GM23338 (cell line): ENCODE results near the gene SORBS2. TPM values are rescaled to one million over a fixed set of nuclear protein-coding genes. Genes with fewer than 3 reads are reported as not detected.

Experiments used
- CREB1 ChIP-seq: fragments of 250-450 bp; sonication (Bioruptor Pico); IDR thresholded peaks from 2 replicates; pipeline ENCODE4 v1.5.0; 2020; ENCODE audit warnings: low read depth, mild to moderate bottlenecking, moderate library complexity
- ETS1 ChIP-seq: IDR thresholded peaks from 2 replicates; pipeline ENCODE4 v1.6.1; 2016; ENCODE audit warnings: antibody characterized with exemption
- JUNB ChIP-seq: IDR thresholded peaks from one replicate; pipeline ENCODE4 v1.6.1; 2016; ENCODE audit warnings: antibody characterized with exemption; ENCODE audit not compliant: unreplicated experiment
- REST ChIP-seq: IDR thresholded peaks from one replicate; pipeline ENCODE4 v1.6.1; 2018; ENCODE audit warnings: antibody characterized with exemption; ENCODE audit not compliant: unreplicated experiment
- STAT1 ChIP-seq: IDR thresholded peaks from one replicate; pipeline ENCODE4 v1.6.1; 2016; ENCODE audit warnings: antibody characterized with exemption; ENCODE audit not compliant: unreplicated experiment
- ZNF114 ChIP-seq: fragments of 250-450 bp; sonication (Bioruptor Pico); IDR thresholded peaks from 2 replicates; pipeline ENCODE4 v1.5.0; 2020; ENCODE audit warnings: mild to moderate bottlenecking, moderate library complexity
- ZNF331 ChIP-seq: fragments of 250-450 bp; sonication (Bioruptor Pico); IDR thresholded peaks from 2 replicates; pipeline ENCODE4 v1.5.0; 2020; ENCODE audit warnings: low read depth, mild to moderate bottlenecking, moderate library complexity
- ZNF462 ChIP-seq: fragments of 250-450 bp; sonication (Bioruptor Pico); IDR thresholded peaks from 2 replicates; pipeline ENCODE4 v1.5.0; 2020; ENCODE audit warnings: mild to moderate bottlenecking, moderate library complexity
- polyA plus RNA-seq: library from polyadenylated mRNA; unstranded; fragments of >200 nt; fragmentation: Nextera tagmentation; extraction: Ambion mirVana; gene quantifications from 2 replicates; pipeline ENCODE4 v1.2.1, GENCODE V29; 2016
- total RNA-seq: library from RNA; depleted of rRNA; stranded (reverse); fragments of >200 nt; shearing (Covaris generic); gene quantifications from 2 replicates; pipeline ENCODE4 v1.2.3, GENCODE V29; 2014

Gene SORBS2
- total and polyA plus RNA-seq, 2 experiments from 2014 or later = 17.8 to 27.6 TPM

GRCh38 chr4:185774131-185774653 is 37.8 kb downstream of the SORBS2 start (continued):
- no peak for TF ChIP-seq ZNF462 (CRISPR knock-in tag)
- no peak for TF ChIP-seq CREB1
- TF ChIP-seq ZNF331 = no peak
- no peak for TF ChIP-seq ETS1
- no peak for TF ChIP-seq JUNB
- TF ChIP-seq REST = no peak
- no peak for TF ChIP-seq ZNF114 (CRISPR knock-in tag)
- no peak for TF ChIP-seq STAT1
